Neuronal stem cell (in vitro differentiated cells): ENCODE measurements around the gene CD274.

Source experiments
- DNase-seq: peaks from one replicate; pipeline ENCODE4 v3.0.0-alpha.2; 2013; ENCODE audit warnings: low spot score
- H2AFZ ChIP-seq: one replicate; pipeline ENCODE4 v1.6.1; 2013; ENCODE audit warnings: mild to moderate bottlenecking, low read length, inconsistent platforms
- H2AK5ac ChIP-seq: 2 replicates; pipeline ENCODE4 v1.6.1; 2013; ENCODE audit warnings: low read depth, mild to moderate bottlenecking, inconsistent platforms, low read length, moderate library complexity, mixed read lengths
- H2BK120ac ChIP-seq: 2 replicates; pipeline ENCODE4 v1.6.1; 2013; ENCODE audit warnings: low read depth, mild to moderate bottlenecking, inconsistent platforms, low read length, moderate library complexity, mixed read lengths
- H2BK12ac ChIP-seq: one replicate; pipeline ENCODE4 v1.6.1; 2013; ENCODE audit warnings: low read length, inconsistent platforms
- H2BK15ac ChIP-seq: 2 replicates; pipeline ENCODE4 v1.6.1; 2013; ENCODE audit warnings: mild to moderate bottlenecking, low read length, inconsistent platforms, mixed read lengths
- H2BK5ac ChIP-seq: one replicate; pipeline ENCODE4 v1.6.1; 2013; ENCODE audit warnings: inconsistent platforms, mild to moderate bottlenecking, low read length, moderate library complexity
- H3K14ac ChIP-seq: one replicate; pipeline ENCODE4 v1.6.1; 2013; ENCODE audit warnings: low read length, inconsistent platforms
- H3K18ac ChIP-seq: 2 replicates; pipeline ENCODE4 v1.6.1; 2013; ENCODE audit warnings: low read length, inconsistent platforms
- H3K23ac ChIP-seq: 2 replicates; pipeline ENCODE4 v1.6.1; 2013; ENCODE audit warnings: low read depth, mild to moderate bottlenecking, mixed read lengths, low read length, inconsistent platforms; ENCODE audit not compliant: poor library complexity
- H3K27ac ChIP-seq: replicated peaks from 3 replicates; pipeline ENCODE4 v1.5.1; 2013; ENCODE audit warnings: low read length, inconsistent platforms
- H3K27me3 ChIP-seq, 3 experiments: 2 replicates each; pipeline ENCODE4 v1.6.1; 2013; ENCODE audit warnings: low read length in 3 of 3, mild to moderate bottlenecking in 2 of 3, inconsistent platforms in 1 of 3, low read depth in 1 of 3, mixed read lengths in 1 of 3, moderate library complexity in 1 of 3; ENCODE audit not compliant: control insufficient read depth in 3 of 3, insufficient read depth in 3 of 3
- H3K36me3 ChIP-seq, 2 donors: replicated peaks in 1 of 2; 2 replicates each; pipeline ENCODE4 v1.6.1; 2013; ENCODE audit warnings: low read length in 2 of 2; ENCODE audit not compliant: control insufficient read depth in 2 of 2, insufficient read depth in 2 of 2
- H3K4ac ChIP-seq: 2 replicates; pipeline ENCODE4 v1.6.1; 2013; ENCODE audit warnings: inconsistent platforms, mild to moderate bottlenecking, low read length, moderate library complexity
- H3K4me1 ChIP-seq, 2 donors: 1 replicate in 1 of 2; 2 replicates in 1 of 2; pipeline ENCODE4 v1.6.1; 2013; ENCODE audit warnings: low read length in 2 of 2, low read depth in 1 of 2; ENCODE audit not compliant: control insufficient read depth in 2 of 2, insufficient read depth in 1 of 2
- H3K4me2 ChIP-seq: one replicate; pipeline ENCODE4 v1.6.1; 2013; ENCODE audit warnings: mild to moderate bottlenecking, low read length, inconsistent platforms; ENCODE audit not compliant: insufficient read depth, poor library complexity, severe bottlenecking
- H3K4me3 ChIP-seq, 2 donors: 2 replicates each; pipeline ENCODE4 v1.5.1; 2013; ENCODE audit warnings: low read length in 2 of 2, mild to moderate bottlenecking in 2 of 2, inconsistent platforms in 1 of 2, moderate library complexity in 1 of 2
- H3K79me1 ChIP-seq: one replicate; pipeline ENCODE4 v1.6.1; 2013; ENCODE audit warnings: low read depth, mild to moderate bottlenecking, inconsistent platforms, low read length, moderate library complexity
- H3K9ac ChIP-seq: one replicate; pipeline ENCODE4 v1.6.1; 2013; ENCODE audit warnings: mild to moderate bottlenecking, low read depth, low read length, inconsistent platforms; ENCODE audit not compliant: poor library complexity
- H3K9me3 ChIP-seq, 2 donors: replicated peaks in 1 of 2; 2 replicates each; pipeline versions ENCODE3 to v1.6.1; 2013; ENCODE audit warnings: low read length in 2 of 2, mild to moderate bottlenecking in 2 of 2, inconsistent platforms in 1 of 2, low read depth in 1 of 2, mixed read lengths in 1 of 2, moderate library complexity in 1 of 2; ENCODE audit not compliant: control insufficient read depth in 2 of 2, insufficient read depth in 1 of 2
- H4K8ac ChIP-seq: one replicate; pipeline ENCODE4 v1.6.1; 2013; ENCODE audit warnings: low read depth, mild to moderate bottlenecking, inconsistent platforms, low read length, moderate library complexity
- H4K91ac ChIP-seq: one replicate; pipeline ENCODE4 v1.6.1; 2013; ENCODE audit warnings: low read length, low read depth, mild to moderate bottlenecking, inconsistent platforms; ENCODE audit not compliant: poor library complexity
- WGBS, 2 donors: extraction: QIAGEN DNeasy Blood & Tissue Kit; methylation state at CpG; one replicate each; pipeline ENCODE4 v1.1.7; 2013; ENCODE audit warnings: missing lambda C conversion rate in 2 of 2, mixed read lengths in 1 of 2; ENCODE audit not compliant: insufficient read length in 2 of 2, insufficient replicate concordance in 1 of 2; ENCODE audit errors: extremely low coverage in 2 of 2; 5-methylcytosine and 5-hydroxymethylcytosine counted together

Gene CD274

DNA sequence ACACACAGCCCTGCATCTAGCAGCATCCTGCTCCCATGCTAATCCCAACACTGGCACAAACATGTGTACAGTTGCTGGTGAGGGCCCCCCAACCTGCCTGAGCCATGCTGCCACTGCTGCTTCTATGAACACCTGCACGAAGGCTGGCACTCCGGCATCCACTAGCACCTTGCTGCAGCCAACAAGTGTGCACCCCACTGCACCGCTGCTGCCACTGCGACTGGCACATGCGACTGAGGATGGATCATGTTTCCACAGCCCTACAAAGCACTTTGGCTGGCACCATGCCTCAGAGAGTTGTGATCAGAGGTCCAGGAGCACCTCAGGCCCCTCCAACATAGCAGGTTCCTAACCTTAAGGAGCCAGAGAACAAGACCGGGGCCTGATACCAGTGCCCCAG lies 52.2 kb downstream of the CD274 start:
- Histone ChIP-seq H3K18ac (peak overlapping the region; percentile 80), H2BK5ac (no peak overlapping the region), H2AFZ (no peak overlapping the region), H3K23ac (no peak overlapping the region), H3K36me3 (no peaks in the 10 kb centered on the region), H4K91ac (peak overlapping the region; percentile 89), H2BK120ac (no peak overlapping the region), H3K4ac (peak overlapping the region; percentile 24), H3K9ac (no peak overlapping the region), H3K9me3 (no peaks in the 10 kb centered on the region), H3K79me1 (peaks cover 2% of the 10 kb centered on the region), H3K4me2 (no peak overlapping the region), H3K4me3 (no peak overlapping the region), H2AK5ac (peak overlapping the region; percentile 63), H4K8ac (peak overlapping the region; percentile 27), H3K14ac (peak overlapping the region; percentile 94), H3K27ac (no peak overlapping the region), H3K4me1 (peaks cover 0 to 3% of the 10 kb centered on the region in 2 donors), H2BK12ac (no peak overlapping the region), H3K27me3 (no peaks in the 10 kb centered on the region), H2BK15ac (no peak overlapping the region)
- DNase-seq, result no peak
- WGBS, 2 donors, result no CpG with 5 or more reads among the region's 6 CpGs

DNA sequence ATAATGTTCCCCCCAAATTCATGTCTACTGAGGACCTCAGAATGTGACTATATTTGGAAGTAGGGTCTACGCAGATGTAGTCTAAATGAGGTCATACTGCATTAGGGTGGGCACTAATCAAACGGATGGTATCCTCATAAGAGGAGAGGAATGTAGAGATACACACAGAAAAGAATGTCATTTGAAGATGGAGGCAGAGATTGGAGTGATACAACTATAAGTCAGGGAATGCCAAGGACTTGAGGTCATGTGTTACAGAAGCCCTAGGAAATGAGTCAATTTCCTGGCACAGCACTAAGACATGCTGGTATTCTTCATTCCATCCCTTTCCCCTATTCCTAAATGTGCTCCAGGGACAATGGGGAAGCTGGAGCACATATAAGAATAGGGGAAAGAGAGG lies 59.2 kb downstream of the CD274 start:
- no CpG with 5 or more reads among the region's 2 CpGs for whole genome bisulfite sequencing, 2 donors
- Histone ChIP-seq H3K18ac (no peak overlapping the region), H3K4ac (no peak overlapping the region), H2AFZ (no peak overlapping the region), H4K8ac (no peak overlapping the region), H3K27me3 (no peaks in the 10 kb centered on the region), H3K14ac (no peak overlapping the region), H3K4me1 (peaks cover 0 to 3% of the 10 kb centered on the region in 2 donors), H3K4me3 (no peak overlapping the region), H3K4me2 (no peak overlapping the region), H2BK5ac (no peak overlapping the region), H3K9ac (no peak overlapping the region), H2AK5ac (no peak overlapping the region), H2BK12ac (no peak overlapping the region), H2BK15ac (no peak overlapping the region), H3K23ac (no peak overlapping the region), H3K79me1 (no peaks in the 10 kb centered on the region), H3K9me3 (no peaks in the 10 kb centered on the region), H3K27ac (no peak overlapping the region), H3K36me3 (no peaks in the 10 kb centered on the region), H4K91ac (no peak overlapping the region), H2BK120ac (no peak overlapping the region)
- no peak for DNase-seq

DNA sequence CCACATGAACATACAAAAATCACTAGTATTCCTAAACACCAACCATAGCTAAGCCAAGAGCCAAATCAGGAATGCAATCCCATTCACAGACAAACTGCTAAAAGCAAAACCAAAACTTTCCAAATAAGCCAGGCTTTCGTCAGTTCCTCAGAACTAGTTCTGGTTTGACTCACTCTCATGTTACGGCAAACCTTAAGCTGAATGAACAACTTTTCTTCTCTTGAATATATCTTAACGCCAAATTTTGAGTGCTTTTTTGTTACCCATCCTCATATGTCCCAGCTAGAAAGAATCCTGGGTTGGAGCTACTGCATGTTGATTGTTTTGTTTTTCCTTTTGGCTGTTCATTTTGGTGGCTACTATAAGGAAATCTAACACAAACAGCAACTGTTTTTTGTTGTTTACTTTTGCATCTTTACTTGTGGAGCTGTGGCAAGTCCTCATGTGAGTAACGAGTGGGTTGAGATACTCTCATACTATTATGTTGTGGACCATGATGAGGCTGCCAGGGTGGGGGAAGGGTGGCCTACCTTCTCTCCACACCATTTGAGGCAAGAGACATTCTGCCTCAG lies 60.1 kb downstream of the CD274 start, which contains the start of gene PDCD1LG2:
PDCD1LG2 (plus strand) TSS at position 172 of the 572 bp plus-strand sequence. CDS start 12,016 bp downstream, outside the sequence.
- no peak for DNase-seq
- H3K9me3 ChIP-seq, result no peaks in the 10 kb centered on the region
- no peak within 1 kb of the TSS for H2AK5ac ChIP-seq
- no peak within 1 kb of the TSS for H4K8ac ChIP-seq
- H2BK12ac ChIP-seq, result no peak within 1 kb of the TSS
- no peaks in the 10 kb centered on the region for H3K27me3 ChIP-seq
- H3K27ac ChIP-seq, result no peak within 1 kb of the TSS
- no peak within 1 kb of the TSS for H3K9ac ChIP-seq
- H2BK5ac ChIP-seq, result no peak within 1 kb of the TSS
- peaks cover 0 to 3% of the 10 kb centered on the region in 2 donors for H3K4me1 ChIP-seq
- WGBS, 2 donors, result no CpG with 5 or more reads among the region's 4 CpGs
- no peak within 1 kb of the TSS for H3K4ac ChIP-seq
- no peak within 1 kb of the TSS for H3K4me2 ChIP-seq
- H2AFZ ChIP-seq, result no peak within 1 kb of the TSS
- H3K4me3 ChIP-seq, result no peak within 1 kb of the TSS
- H3K36me3 ChIP-seq, result no peaks in the 10 kb centered on the region
- H2BK15ac ChIP-seq, result no peak within 1 kb of the TSS
- H3K18ac ChIP-seq, result no peak within 1 kb of the TSS
- no peak within 1 kb of the TSS for H2BK120ac ChIP-seq
- H3K14ac ChIP-seq, result no peak within 1 kb of the TSS
- no peak within 1 kb of the TSS for H3K23ac ChIP-seq
- no peak within 1 kb of the TSS for H4K91ac ChIP-seq
- no peaks in the 10 kb centered on the region for H3K79me1 ChIP-seq

DNA sequence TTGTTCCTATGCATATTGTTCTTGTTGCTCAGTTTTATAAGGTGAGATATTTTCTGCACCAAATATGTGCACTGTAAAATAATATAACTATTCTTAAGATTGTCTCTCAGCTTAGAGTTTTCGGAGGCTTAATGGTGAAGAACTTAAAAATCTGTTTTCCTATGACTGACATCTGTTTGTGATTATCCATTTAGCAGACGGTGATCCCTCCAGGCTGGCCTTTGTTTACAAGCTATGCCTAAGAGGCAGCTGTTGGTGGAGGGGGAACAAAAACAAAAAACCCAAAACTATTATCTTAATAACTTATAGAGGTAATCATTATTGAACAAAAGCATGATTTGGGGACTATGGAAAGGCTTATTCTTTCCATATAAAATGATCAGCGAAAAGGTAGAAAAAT lies 60.6 kb downstream of the CD274 start:
- no peak overlapping the region for H3K18ac ChIP-seq
- H2BK15ac ChIP-seq, result no peak overlapping the region
- H4K91ac ChIP-seq, result no peak overlapping the region
- H3K14ac ChIP-seq, result no peak overlapping the region
- no peak overlapping the region for H3K4me2 ChIP-seq
- no peak overlapping the region for H2AK5ac ChIP-seq
- H3K27me3 ChIP-seq, result no peaks in the 10 kb centered on the region
- H3K23ac ChIP-seq, result no peak overlapping the region
- no peak overlapping the region for H4K8ac ChIP-seq
- no peak for DNase-seq
- no peaks in the 10 kb centered on the region for H3K79me1 ChIP-seq
- no peaks in the 10 kb centered on the region for H3K36me3 ChIP-seq
- no peak overlapping the region for H3K4ac ChIP-seq
- H2BK120ac ChIP-seq, result no peak overlapping the region
- peaks cover 0 to 3% of the 10 kb centered on the region in 2 donors for H3K4me1 ChIP-seq
- no CpG with 5 or more reads among the region's 3 CpGs for WGBS, 2 donors
- H2BK5ac ChIP-seq, result no peak overlapping the region
- no peak overlapping the region for H2BK12ac ChIP-seq
- H2AFZ ChIP-seq, result no peak overlapping the region
- H3K9ac ChIP-seq, result no peak overlapping the region
- no peaks in the 10 kb centered on the region for H3K9me3 ChIP-seq
- H3K27ac ChIP-seq, result no peak overlapping the region
- no peak overlapping the region for H3K4me3 ChIP-seq
